Fibroblast of the aortic adventitia (primary cell): ENCODE measurements around the gene ADAM23. TPM values are rescaled to one million over a fixed set of nuclear protein-coding genes. Genes with fewer than 3 reads are reported as not detected.

Source experiments
- DNase-seq: peaks from one replicate; pipeline ENCODE4 v3.0.0-alpha.2; 2010; ENCODE audit warnings: low read depth
- H3K4me3 ChIP-seq: 2 replicates; pipeline ENCODE4 v1.5.1; 2011; ENCODE audit warnings: low read depth, mild to moderate bottlenecking, control low read depth, low read length, moderate library complexity
- total RNA-seq: library from RNA; depleted of rRNA; stranded (reverse); fragments of >200 nt; gene quantifications from 2 replicates; pipeline ENCODE4 v1.2.3, GENCODE V29; 2012; ENCODE audit warnings: low replicate concordance
- TF ChIP-seq, protein P1 (sequence below): IDR thresholded peaks from 2 replicates; pipeline ENCODE4 v1.5.1; 2011; ENCODE audit warnings: mild to moderate bottlenecking, low read length, control low read depth, inconsistent platforms; ENCODE audit not compliant: insufficient read depth

The ADAM23 gene
- total RNA-seq, 1 donor = 7.8 TPM

DNA sequence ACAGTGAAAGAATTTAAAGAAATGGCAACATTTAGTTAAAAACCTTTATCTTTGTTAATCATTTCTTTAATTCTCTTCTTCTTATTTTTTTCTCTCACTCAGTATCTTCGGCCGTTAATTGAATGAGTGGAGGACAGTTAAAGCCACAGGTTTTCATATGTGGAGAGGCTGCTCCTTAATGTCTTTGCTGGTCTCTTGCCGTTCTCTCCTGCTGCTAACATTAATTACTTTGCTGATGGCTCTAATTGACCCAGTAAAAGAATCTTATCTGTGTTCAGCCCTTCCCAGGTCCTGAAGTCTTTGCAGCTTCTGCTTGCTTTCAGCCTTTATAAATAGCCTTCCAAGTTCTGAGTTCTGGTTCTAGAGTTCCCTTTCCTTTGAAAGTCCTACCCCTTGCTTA lies 77.1 kb downstream of the ADAM23 start:
- DNase-seq = no peak
- TF ChIP-seq, protein P1, sequence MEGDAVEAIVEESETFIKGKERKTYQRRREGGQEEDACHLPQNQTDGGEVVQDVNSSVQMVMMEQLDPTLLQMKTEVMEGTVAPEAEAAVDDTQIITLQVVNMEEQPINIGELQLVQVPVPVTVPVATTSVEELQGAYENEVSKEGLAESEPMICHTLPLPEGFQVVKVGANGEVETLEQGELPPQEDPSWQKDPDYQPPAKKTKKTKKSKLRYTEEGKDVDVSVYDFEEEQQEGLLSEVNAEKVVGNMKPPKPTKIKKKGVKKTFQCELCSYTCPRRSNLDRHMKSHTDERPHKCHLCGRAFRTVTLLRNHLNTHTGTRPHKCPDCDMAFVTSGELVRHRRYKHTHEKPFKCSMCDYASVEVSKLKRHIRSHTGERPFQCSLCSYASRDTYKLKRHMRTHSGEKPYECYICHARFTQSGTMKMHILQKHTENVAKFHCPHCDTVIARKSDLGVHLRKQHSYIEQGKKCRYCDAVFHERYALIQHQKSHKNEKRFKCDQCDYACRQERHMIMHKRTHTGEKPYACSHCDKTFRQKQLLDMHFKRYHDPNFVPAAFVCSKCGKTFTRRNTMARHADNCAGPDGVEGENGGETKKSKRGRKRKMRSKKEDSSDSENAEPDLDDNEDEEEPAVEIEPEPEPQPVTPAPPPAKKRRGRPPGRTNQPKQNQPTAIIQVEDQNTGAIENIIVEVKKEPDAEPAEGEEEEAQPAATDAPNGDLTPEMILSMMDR = no peak
- H3K4me3 ChIP-seq = no peak overlapping the region

- TF ChIP-seq, protein P1 = no peak
- H3K4me3 ChIP-seq = no peak overlapping the region
- DNase-seq = no peak
Measured at GRCh38 chr2:206521115-206521514, 77.8 kb downstream of the ADAM23 start.

DNA sequence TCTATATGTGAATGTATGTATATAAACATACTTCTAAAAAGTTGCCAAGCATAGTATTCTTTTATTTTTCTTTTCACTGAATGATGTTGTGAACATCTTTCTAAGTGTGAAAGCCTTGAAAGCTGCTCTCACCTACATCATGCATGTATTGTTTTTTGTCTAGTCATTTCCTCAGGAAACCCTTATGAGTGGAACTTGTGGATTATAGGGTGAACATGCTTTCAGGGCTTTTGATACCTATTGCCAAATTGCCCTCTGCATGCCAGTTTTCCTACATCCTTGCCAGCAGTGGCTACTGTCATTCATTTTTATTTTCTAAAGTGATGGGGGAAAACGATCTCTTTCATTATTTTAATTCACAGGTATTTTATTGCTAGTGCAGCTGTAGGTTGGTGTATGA lies 78.3 kb downstream of the ADAM23 start:
- no peak for DNase-seq
- TF ChIP-seq, protein P1 = no peak
- no peak overlapping the region for H3K4me3 ChIP-seq

DNA sequence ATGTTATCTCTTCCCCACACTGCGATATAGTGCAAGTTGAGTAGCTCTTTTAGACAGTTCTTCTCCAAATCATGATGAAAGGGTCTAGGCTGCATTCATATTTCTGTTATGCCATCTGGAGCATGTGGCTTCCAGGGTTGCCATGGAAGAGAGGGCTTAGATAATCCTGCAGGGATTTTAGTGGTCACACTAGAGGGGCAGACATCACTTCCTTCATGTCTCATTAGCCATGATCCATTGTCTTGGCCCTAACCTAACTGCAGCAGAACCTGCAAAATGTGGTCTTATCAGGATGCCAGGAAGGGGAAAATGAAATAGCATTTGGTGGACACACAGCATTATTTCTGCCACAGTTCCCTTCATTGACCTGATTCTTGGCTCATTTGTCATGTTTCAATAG lies 83.1 kb downstream of the ADAM23 start:
- TF ChIP-seq, protein P1 = no peak
- no peak for DNase-seq
- H3K4me3 ChIP-seq = no peak overlapping the region

GRCh38 chr2:206527153-206527552 lies 83.8 kb downstream of the ADAM23 start:
- DNase-seq = no peak
- H3K4me3 ChIP-seq = no peak overlapping the region
- TF ChIP-seq, protein P1 = no peak

DNA sequence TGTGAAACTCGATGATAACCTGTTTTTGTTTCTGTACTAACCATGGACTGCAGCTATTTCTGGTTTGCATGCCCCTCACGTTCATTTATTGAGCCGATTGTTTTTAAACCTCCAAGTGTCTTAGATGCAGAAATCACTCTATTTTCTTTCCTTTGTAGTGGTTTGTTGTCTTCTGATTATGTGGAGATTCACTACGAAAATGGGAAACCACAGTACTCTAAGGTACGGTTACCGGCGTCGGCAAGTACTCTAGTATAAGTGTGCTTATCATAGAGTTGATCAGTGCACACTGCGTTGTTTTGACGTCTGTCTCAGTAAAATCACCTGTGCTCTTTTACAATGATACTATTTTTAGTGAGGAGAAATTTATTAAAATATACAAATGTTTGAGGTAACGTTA lies 87.4 kb downstream of the ADAM23 start:
- H3K4me3 ChIP-seq = no peak overlapping the region
- no peak for DNase-seq
- TF ChIP-seq, protein P1 = no peak

- H3K4me3 ChIP-seq = no peak overlapping the region
- TF ChIP-seq, protein P1 = no peak
- peak; percentile 23 for DNase-seq
Measured at GRCh38 chr2:206531996-206532543, 88.7 kb downstream of the ADAM23 start.
